ENCODE results near the gene KRT6C.

- TF ChIP-seq, protein P1, sequence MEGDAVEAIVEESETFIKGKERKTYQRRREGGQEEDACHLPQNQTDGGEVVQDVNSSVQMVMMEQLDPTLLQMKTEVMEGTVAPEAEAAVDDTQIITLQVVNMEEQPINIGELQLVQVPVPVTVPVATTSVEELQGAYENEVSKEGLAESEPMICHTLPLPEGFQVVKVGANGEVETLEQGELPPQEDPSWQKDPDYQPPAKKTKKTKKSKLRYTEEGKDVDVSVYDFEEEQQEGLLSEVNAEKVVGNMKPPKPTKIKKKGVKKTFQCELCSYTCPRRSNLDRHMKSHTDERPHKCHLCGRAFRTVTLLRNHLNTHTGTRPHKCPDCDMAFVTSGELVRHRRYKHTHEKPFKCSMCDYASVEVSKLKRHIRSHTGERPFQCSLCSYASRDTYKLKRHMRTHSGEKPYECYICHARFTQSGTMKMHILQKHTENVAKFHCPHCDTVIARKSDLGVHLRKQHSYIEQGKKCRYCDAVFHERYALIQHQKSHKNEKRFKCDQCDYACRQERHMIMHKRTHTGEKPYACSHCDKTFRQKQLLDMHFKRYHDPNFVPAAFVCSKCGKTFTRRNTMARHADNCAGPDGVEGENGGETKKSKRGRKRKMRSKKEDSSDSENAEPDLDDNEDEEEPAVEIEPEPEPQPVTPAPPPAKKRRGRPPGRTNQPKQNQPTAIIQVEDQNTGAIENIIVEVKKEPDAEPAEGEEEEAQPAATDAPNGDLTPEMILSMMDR (IDR thresholded peaks at IDR 0.05; ENCODE audit: poor library complexity) = no peak
- TF ChIP-seq EZH2 (IDR thresholded peaks at IDR 0.05; ENCODE audit: borderline replicate concordance) = no peak
Observed at GRCh38 chr12:52428121-52428520, 45.5 kb downstream of the KRT6C start.
